HuH-7 (cell line): Measurements from ENCODE around the gene KCP.

Experiments
- DNase-seq: peaks from one replicate; pipeline ENCODE4 v3.0.0; 2011; ENCODE audit warnings: low spot score

KCP gene

DNA sequence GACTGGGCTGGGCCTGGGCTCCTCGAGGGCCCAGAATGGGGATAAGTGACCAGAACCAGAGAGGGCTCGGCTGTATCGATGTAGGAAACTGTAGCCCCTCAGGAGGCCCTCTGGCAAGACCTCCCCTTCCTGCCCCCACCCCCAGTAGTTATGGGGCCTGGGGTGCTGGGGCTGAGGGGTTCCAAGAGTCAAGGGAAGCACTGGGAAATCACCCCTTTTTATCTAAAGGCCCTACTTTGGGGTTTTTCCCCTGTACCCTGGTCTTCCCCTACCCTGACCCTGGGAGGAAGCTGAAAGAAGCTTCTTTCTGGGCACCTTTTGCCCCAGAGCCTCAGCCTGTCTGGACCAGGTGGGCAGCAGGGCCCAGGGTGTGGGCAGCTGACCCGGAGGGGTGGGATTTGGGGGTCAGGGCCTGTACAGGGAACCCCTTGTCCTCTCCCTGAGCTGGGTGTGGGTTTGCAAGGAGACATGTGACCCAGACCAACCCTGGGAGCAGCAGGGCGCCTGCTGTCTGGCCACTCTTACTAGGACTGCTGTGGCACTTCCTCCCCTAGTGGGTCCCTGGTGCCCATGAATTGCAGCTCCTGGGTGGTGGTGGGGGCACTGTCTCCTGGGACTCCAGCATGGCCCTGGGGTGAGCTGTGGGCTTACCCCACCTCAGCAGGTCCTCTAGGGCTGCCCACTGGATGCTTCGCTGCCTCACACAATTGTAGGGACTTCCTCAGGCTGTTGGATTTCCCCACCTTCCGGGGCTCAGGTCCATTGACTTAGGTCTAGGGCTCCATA lies 28.8 kb upstream of the KCP start:
- no peak for DNase-seq

- no peak for DNase-seq
Measured at GRCh38 chr7:128938544-128939074, 28.1 kb upstream of the KCP start.

DNA sequence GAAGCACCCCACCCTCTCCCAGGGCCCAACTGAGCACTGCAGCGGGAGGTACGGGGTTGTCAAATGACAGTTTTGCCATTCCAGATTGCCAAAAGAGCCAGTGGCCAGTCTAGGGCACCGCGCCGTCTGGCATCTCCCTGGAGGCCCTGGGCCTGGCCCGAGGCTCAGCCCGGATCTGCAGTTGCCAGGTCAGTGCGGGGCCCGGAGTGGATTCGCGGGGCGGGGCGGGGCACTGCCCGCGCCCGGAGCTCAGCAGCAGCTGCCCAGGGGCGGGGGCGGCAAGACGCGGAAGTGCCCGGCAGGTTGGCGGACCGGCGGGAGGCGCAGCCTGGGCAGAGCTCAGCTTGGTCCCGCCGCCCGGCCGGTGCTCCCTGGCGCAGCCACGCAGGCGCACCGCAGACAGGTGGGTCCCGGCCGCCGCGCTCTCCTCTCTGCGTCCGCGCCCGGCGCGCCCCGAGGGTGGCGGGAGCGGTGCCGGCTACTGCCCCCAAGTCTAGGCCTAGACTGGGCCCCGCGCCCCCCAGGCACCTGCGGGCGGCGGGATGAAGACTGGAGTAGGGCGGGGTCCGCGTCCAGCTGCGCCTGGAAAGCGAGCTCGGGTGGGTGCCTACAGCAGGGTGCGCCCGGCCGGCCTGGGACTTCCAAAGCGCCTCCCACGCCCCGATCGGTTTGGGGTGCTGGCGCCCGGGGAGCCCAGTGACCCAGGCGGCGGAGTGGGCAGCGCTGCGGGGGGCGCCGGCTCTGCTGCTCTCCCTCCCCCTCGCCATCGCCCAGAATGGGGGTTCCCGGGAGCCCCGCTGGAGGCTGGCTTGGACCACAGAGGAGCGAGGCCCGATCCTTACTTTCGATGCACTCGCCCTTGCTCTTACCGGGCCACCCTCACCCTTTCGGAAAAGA lies 27.4 kb upstream of the KCP start, which contains the start of gene IRF5:
TSS of gene IRF5 (plus strand) at position 281 of the 897 bp plus-strand sequence. CDS start 4,155 bp downstream, outside the sequence.
- no peak for DNase-seq

DNA sequence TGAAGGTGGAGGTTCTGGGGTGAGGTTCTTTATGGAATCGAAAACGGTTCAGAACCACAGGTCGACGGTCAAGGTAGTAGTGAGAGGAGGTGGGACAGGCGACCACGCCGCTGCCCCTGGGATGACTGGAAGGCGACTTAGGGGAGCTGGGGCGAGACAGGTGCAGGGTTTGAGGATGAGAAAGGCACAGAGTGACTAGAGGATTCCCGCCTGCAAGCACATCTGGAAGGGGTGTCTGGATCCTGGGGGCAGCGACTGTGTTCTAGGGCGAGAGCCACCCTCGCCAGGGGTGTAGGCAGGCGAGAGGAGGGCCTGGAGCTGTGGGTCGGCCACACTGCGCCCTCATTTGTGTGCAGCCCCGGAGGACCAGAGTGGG lies 26.8 kb upstream of the KCP start:
- DNase-seq = no peak

GRCh38 chr7:128936798-128937197 lies 26.3 kb upstream of the KCP start:
- DNase-seq = no peak

GRCh38 chr7:128935342-128935730 lies 24.8 kb upstream of the KCP start:
- no peak for DNase-seq

DNA sequence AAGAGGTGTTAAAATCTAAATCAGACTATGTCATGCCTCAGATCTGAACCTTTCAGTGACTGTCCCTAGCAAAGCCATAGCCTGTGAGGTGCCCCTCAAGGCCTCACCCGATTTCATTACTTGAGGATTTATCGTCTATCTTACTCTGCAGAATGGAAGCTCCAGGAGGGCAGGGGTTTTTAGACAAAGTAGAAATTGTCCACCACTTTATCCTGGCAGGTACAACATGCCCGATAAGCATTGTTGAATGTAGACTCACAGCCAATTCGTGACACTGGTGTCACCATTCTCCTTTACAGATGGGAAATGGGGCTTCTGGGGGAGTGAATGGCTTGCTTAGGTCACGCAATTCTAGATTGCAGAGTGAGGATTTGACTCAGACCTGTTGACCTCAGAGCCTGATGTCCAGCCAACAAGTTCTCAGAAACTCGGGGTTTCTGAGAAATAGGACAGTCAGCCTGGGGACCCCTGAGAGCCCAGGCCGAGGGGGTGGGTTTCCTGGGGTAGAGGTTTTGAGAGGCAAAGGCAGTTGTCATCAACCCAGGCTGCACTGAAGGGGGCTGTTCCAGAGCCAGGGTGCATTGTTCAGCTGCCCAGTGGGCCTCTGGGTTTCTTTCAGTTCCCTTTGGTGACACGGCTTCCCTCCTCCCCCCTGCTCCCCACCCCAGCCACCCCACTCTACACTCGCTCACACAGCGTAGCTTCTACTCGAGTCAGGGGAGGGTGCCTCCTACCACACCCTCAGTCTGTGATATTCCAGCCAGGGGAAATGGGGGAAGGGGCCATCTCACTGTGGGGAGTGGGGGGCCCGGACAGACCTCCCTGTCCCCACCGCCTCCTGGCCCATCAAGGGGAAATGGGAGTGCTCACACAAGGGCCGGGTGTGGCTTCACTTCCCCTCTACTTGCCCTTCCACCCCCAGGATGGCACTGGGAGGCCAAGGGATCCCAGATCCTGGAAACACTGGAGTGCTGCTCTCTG lies 24.1 kb upstream of the KCP start:
- DNase-seq = no peak

- DNase-seq = no peak
Measured at GRCh38 chr7:128933180-128933891, 22.8 kb upstream of the KCP start.

- no peak for DNase-seq
Measured at GRCh38 chr7:128932862-128933179, 22.3 kb upstream of the KCP start.

DNA sequence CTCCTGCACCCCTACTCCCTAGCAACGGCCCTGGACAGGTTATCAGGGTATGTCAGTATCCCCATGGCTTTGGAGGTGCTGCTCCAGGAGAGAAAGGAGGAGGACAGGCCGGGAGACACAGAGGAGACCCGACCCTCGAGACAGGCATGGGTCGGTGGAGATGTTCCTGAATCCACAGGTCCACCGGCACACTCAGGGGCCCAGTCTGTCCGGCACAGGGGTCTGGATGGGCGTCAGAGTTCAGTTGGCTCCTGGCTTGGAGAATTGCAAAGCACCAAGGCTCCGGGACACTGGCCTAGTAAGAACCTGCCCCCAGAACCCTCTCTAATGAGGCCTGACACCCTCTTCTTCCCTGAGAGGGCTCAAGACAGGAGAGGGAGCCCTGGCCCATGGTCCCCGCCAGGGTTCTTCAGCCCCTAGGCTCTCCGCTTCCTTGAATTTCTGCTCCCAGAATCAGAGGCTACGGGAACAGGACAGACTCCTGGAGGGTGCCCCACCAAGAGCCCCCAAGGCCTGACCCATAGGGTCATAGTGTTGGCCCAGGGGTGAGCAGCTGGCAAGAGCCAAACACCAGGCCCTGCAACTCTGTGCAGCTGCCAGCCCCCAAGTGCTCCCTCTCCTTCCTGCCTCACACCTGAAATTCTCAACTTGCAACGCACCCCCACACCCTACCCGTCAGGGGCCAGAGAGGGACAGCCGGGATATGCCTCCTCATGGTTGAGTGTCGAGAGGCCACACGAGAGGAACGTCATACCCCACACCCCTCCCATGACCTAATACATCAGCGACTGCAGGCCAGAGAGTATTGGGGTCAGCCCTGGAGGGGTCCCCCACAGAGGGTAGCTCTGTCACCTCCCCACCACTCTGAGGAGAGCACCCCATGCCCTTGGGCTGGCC lies 21.7 kb upstream of the KCP start:
- DNase-seq = no peak

- DNase-seq = no peak
Measured at GRCh38 chr7:128931190-128931798, 20.8 kb upstream of the KCP start.

GRCh38 chr7:128928882-128929788 lies 18.6 kb upstream of the KCP start:
- DNase-seq = no peak

- no peak for DNase-seq
Measured at GRCh38 chr7:128928159-128928813, 17.8 kb upstream of the KCP start.

DNA sequence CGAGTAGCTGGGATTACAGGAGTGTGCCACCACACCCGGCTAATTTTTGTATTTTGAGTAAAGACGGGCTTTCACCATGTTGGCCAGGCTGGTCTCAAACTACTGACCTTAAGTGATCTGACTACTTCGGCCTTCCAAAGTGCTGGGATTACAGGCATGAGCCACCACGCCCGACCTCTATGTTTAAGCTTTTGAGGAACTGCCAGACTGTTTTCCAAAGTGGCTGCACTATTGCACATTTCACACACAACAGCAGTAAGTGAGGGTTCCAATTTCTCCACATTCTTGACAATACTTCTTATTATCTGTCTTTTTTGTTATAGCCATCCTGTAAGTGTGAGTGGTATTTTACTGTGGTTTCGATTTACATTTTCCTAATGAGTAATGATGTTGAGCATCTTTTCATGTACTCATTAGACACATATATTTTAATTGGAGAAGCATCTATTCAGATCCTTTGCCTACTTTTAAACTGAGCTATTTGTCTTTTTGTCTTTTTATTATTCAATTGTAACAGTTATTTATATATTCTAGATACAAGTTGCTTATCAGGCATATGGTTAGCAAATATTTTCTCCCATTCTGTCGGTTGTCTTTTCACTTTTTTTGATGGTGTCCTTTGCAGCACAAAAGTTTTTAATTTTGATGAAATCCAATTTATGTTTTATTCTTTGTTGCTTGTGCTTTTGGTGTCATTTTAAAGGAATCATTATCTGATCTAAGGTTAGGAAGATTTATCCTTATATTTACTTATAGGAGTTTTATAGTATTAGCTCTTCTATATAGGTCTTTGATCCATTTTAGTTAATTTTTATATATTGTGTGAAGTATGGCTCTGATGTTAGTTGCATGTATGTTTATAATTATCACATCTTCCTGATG lies 14.4 kb upstream of the KCP start:
- no peak for DNase-seq

DNA sequence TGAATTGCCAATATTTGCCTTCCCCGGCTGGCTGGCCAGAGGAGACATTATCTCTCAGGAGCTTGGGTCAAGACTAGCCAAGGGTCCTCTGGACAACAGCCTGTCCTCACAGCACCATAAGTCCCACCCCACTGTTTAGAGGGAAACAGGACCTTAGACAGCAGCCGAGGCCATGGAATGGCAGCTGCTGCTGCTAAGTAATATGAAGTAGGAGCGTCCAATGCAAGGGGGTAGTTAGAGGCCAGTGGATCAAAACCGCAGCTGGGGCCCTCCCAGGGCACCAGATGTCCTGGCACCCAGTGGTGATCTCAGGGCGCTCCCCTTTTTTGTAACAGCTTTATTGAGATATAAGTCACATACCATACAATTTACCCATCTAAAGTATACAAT lies 12.9 kb upstream of the KCP start:
- DNase-seq = no peak

DNA sequence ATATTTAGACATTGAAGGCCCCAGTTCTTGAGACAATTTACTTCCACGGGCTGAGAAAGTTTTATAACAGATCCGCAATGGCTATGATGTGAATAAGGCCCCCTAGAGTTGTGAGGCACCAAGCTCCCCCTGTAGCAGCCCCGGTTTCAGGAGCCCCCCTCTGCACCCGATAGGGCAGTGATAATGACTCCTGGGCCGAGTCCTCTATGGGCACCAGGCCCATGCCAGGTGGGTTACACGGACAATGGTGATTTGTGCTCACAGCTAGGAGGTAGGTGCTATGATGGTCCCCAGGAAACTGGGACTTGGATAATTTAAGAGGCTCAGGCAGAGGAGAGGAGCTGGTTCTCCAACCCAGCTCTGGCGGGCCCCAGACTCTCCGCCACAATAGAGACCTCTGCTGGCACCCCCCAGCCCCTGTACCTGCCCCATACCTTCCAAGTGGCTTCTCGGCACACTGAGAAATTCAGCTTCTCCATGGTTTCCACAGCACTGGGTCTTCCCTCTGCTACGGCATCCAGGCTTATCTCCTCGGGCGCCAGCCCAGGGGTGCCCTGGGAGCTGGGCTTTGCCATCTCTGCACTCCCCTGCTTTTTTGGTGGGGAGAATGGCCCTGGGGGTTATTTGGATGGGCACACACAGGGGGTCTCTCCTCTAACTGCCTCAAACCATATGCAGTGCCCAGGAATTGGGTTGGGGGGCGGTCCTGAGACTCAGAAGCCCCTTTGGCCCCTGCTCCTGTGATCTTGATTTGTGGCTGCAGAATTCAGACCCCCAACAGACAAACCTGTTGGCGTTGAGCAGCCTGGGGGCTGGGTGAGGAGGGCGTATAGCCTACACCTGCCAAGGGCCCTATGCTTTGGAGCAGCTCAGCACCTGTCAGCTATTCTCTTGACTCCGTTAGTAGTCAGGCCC lies 12.2 kb upstream of the KCP start:
- DNase-seq = no peak
